HEK293 (cell line): ENCODE measurements around the gene UGT1A3.

ENCODE experiments used
- CTCF ChIA-PET: fragments of 350-600 bp; formaldehyde crosslinking; extraction: SDS; loops from one replicate; lab custom pipeline; 2021; ENCODE audit warnings: antibody characterized with exemption; lab: Yijun Ruan, JAX
- POLR2A ChIA-PET: fragments of 300-600 bp; formaldehyde crosslinking; extraction: SDS; loops from one replicate; lab custom pipeline; 2020; ENCODE audit warnings: antibody characterized with exemption, inconsistent platforms; lab: Yijun Ruan, JAX
- H3K27ac ChIP-seq: fragments of 200-500 bp; sonication (Bioruptor generic); 2 replicates; pipeline ENCODE4 v1.5.1; 2014; ENCODE audit warnings: low read depth, low read length, control low read depth, inconsistent platforms; ENCODE audit errors: extremely low read depth
- H3K36me3 ChIP-seq, 2 experiments: fragments of 200-500 bp in 1 of 2; sonication (Bioruptor generic) in 1 of 2; 1 replicate in 1 of 2; 2 replicates in 1 of 2; pipeline ENCODE4 v1.5.1; 2014 to 2017; ENCODE audit warnings: inconsistent platforms in 2 of 2, low read length in 2 of 2; ENCODE audit not compliant: control insufficient read depth in 2 of 2, insufficient read depth in 1 of 2
- H3K4me1 ChIP-seq: fragments of 200-500 bp; sonication (Bioruptor generic); 2 replicates; pipeline ENCODE4 v1.5.1; 2014; ENCODE audit warnings: mild to moderate bottlenecking, low read length, inconsistent platforms; ENCODE audit not compliant: control insufficient read depth, insufficient read depth
- H3K4me3 ChIP-seq: 2 replicates; pipeline ENCODE4 v1.5.1; 2011; ENCODE audit warnings: low read depth, mild to moderate bottlenecking, control low read depth, low read length, moderate library complexity
- H3K9me3 ChIP-seq: fragments of 200-500 bp; sonication (Bioruptor generic); 2 replicates; pipeline ENCODE4 v1.5.1; 2014; ENCODE audit warnings: low read depth, low read length, inconsistent platforms; ENCODE audit not compliant: control insufficient read depth, insufficient read depth
- EGR2 ChIP-seq: fragments of 450-650 bp; formaldehyde crosslinking; IDR thresholded peaks from 2 replicates; pipeline ENCODE4 v1.5.1; 2016; ENCODE audit warnings: low read depth, missing biosample characterization, missing genetic modification characterization
- GLIS2 ChIP-seq: fragments of 450-650 bp; formaldehyde crosslinking; IDR thresholded peaks from 2 replicates; pipeline ENCODE4 v1.5.1; 2016; ENCODE audit warnings: missing biosample characterization, missing genetic modification characterization
- SETDB1 ChIP-seq: IDR thresholded peaks from one replicate; pipeline ENCODE4 v1.6.1; 2017; ENCODE audit warnings: mild to moderate bottlenecking, low read length, moderate library complexity, mixed read lengths; ENCODE audit not compliant: insufficient read length
- SP2 ChIP-seq: fragments of 450-650 bp; formaldehyde crosslinking; IDR thresholded peaks from 2 replicates; pipeline ENCODE4 v1.5.1; 2016; ENCODE audit warnings: missing biosample characterization, missing genetic modification characterization
- ZFHX2 ChIP-seq: fragments of 450-650 bp; formaldehyde crosslinking; conservative IDR thresholded peaks from 2 replicates; pipeline ENCODE4 v1.5.1; 2016; ENCODE audit warnings: missing biosample characterization, missing genetic modification characterization
- ZNF184 ChIP-seq: fragments of 450-650 bp; IDR thresholded peaks from 2 replicates; pipeline ENCODE4 v1.5.1; 2018; ENCODE audit warnings: missing biosample characterization, mild to moderate bottlenecking, missing genetic modification characterization
- ZNF2 ChIP-seq: fragments of 450-650 bp; formaldehyde crosslinking; IDR thresholded peaks from 2 replicates; pipeline ENCODE4 v1.5.1; 2016; ENCODE audit warnings: missing biosample characterization, missing genetic modification characterization
- ZNF37A ChIP-seq: fragments of 450-650 bp; IDR thresholded peaks from 2 replicates; pipeline ENCODE4 v1.5.1; 2018; ENCODE audit warnings: missing biosample characterization, missing genetic modification characterization
- ZNF514 ChIP-seq: fragments of 450-650 bp; formaldehyde crosslinking; IDR thresholded peaks from 2 replicates; pipeline ENCODE4 v1.5.1; 2016; ENCODE audit warnings: missing biosample characterization, missing genetic modification characterization
- ZNF521 ChIP-seq: fragments of 450-650 bp; formaldehyde crosslinking; IDR thresholded peaks from 2 replicates; pipeline ENCODE4 v1.5.1; 2017; ENCODE audit warnings: missing biosample characterization, mild to moderate bottlenecking, missing genetic modification characterization
- ZNF548 ChIP-seq: fragments of 450-650 bp; formaldehyde crosslinking; IDR thresholded peaks from 2 replicates; pipeline ENCODE4 v1.5.1; 2016; ENCODE audit warnings: missing biosample characterization, missing genetic modification characterization
- ZNF600 ChIP-seq: fragments of 450-650 bp; formaldehyde crosslinking; IDR thresholded peaks from 2 replicates; pipeline ENCODE4 v1.5.1; 2016; ENCODE audit warnings: missing biosample characterization, missing genetic modification characterization
- ZNF664 ChIP-seq: fragments of 450-650 bp; formaldehyde crosslinking; IDR thresholded peaks from 2 replicates; pipeline ENCODE4 v1.5.1; 2016; ENCODE audit warnings: missing biosample characterization, missing genetic modification characterization
- TF ChIP-seq, protein P1 (sequence below): IDR thresholded peaks from 2 replicates; pipeline ENCODE4 v1.6.1; 2011; ENCODE audit warnings: mild to moderate bottlenecking, low read depth, low read length, borderline replicate concordance
- TF ChIP-seq, protein P2 (sequence below): sonication (generic); formaldehyde crosslinking; IDR thresholded peaks from 2 replicates; pipeline ENCODE4 v1.8.1; 2022; ENCODE audit warnings: mild to moderate bottlenecking, moderate library complexity, missing genetic modification reagents
- TF ChIP-seq, protein P3 (sequence below): fragments of 450-650 bp; formaldehyde crosslinking; IDR thresholded peaks from 2 replicates; pipeline ENCODE4 v1.5.1; 2016; ENCODE audit warnings: missing biosample characterization, missing genetic modification characterization, low read depth

Gene UGT1A3

GRCh38 chr2:233815861-233816260 is 87.0 kb downstream of the UGT1A3 start (continued):
- no peak for TF ChIP-seq ZNF664 (tag by site-specific recombination)
- TF ChIP-seq ZNF37A (tag by site-specific recombination) = no peak
- TF ChIP-seq, protein P1, sequence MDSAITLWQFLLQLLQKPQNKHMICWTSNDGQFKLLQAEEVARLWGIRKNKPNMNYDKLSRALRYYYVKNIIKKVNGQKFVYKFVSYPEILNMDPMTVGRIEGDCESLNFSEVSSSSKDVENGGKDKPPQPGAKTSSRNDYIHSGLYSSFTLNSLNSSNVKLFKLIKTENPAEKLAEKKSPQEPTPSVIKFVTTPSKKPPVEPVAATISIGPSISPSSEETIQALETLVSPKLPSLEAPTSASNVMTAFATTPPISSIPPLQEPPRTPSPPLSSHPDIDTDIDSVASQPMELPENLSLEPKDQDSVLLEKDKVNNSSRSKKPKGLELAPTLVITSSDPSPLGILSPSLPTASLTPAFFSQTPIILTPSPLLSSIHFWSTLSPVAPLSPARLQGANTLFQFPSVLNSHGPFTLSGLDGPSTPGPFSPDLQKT = no peak

DNA sequence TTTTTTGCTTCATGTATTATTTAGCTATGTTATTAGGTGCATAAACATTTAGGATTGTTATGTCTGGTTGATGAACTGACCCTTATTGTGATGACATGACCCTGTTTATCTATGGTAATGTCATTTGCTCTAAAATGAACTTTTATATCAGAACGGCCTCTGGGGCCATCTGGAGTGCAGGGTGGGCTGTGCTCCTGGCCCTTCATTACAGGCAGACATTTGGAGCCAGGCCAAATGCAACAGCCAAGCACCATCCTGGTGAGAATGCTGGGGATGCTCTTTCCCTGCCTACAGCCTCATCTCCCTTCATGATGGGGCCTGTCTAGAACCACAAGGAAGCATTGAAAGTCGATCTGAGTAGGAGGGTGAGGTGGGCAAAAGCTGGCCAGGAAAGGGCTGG is 87.5 kb downstream of the UGT1A3 start:
- CTCF ChIA-PET = no interaction called here
- POLR2A ChIA-PET = no interaction called here

DNA sequence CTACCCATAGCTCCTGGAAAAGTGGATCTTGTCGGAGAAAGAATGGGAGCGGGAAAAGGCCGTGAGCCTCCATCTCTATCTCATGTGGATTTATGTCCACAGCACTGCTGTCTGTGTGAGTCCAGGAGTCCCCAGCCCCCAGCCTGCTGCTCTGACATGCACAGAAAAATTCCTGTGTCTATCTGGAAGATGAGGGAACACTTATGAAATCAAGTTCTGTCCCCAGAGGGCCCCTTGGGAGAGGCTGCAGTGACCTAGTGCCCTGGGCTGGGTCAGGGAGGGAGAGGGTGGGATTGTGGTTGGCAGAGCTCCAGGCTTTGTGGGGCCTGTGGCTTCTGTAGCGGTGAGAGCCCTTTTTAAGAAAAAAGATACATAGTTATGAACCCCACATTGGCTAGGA is 87.9 kb downstream of the UGT1A3 start:
- ChIA-PET CTCF (no interaction called here), POLR2A (no interaction called here)
- Histone ChIP-seq H3K36me3 (no peaks in the 10 kb centered on the region), H3K27ac (no peak overlapping the region), H3K9me3 (no peaks in the 10 kb centered on the region), H3K4me3 (no peak overlapping the region), H3K4me1 (peaks cover 5% of the 10 kb centered on the region; the same call in 1 of the 2 replicates)
- no peak for TF ChIP-seq SP2 (tag by site-specific recombination)
- no peak for TF ChIP-seq GLIS2 (tag by site-specific recombination)
- no peak for TF ChIP-seq ZNF600 (tag by site-specific recombination)
- no peak for TF ChIP-seq ZNF548
- TF ChIP-seq, all 188 proteins: peak for 0

More for the DNA sequence above, 87.5 kb downstream of the UGT1A3 start:
- 0 out of 2 replicates have a peak, but pooled peaks have one; percentile 7 for TF ChIP-seq EGR2 (tag by site-specific recombination)
- TF ChIP-seq SETDB1 = peak; percentile 17
- peak; percentile 42; the same call in 1 of the 2 replicates for TF ChIP-seq ZFHX2 (tag by site-specific recombination)
- TF ChIP-seq ZNF184 (tag by site-specific recombination) = no peak
- H3K36me3 ChIP-seq = no peaks in the 10 kb centered on the region
- no peak overlapping the region for H3K4me3 ChIP-seq
- H3K4me1 ChIP-seq = peaks cover 5% of the 10 kb centered on the region; the same call in 1 of the 2 replicates
- H3K27ac ChIP-seq = no peak overlapping the region
- H3K9me3 ChIP-seq = no peaks in the 10 kb centered on the region

DNA sequence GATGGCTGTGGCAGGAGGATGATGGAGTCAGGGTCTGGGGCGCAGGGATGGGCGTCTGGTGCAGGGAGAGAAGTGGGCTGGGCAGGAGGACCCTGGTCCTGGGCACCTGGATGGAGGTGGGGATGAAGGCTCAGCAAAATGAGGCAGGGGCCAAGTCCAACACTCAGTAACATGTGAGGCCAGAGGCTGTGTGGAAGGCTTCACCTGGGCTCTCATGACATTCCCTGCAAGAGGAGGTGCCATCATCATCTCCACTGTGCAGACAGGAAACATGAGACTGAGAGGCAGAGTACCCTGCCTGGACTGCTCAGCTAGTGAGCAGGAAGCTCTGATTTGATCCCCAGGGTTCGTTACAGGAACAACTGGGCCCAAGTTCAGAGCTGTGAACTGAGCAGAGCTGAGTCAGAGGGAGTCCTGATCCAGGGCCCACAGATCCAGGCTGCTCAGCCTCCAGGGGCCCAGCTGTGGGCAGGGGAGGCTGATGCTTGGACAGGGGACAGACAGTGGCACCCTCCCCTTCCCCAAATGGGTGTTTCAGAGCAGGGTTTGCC is 88.6 kb downstream of the UGT1A3 start:
- Histone ChIP-seq H3K4me1 (peaks cover 5% of the 10 kb centered on the region; the same call in 1 of the 2 replicates), H3K36me3 (no peaks in the 10 kb centered on the region), H3K4me3 (no peak overlapping the region), H3K9me3 (no peaks in the 10 kb centered on the region), H3K27ac (no peak overlapping the region)
- POLR2A ChIA-PET = no interaction called here
- CTCF ChIA-PET = interaction anchor here (1.1 kb wide), 1 partner anchor 764 kb away, joined by 3 read pairs; no protein-coding TSS in a partner anchor
- TF ChIP-seq, protein P2, sequence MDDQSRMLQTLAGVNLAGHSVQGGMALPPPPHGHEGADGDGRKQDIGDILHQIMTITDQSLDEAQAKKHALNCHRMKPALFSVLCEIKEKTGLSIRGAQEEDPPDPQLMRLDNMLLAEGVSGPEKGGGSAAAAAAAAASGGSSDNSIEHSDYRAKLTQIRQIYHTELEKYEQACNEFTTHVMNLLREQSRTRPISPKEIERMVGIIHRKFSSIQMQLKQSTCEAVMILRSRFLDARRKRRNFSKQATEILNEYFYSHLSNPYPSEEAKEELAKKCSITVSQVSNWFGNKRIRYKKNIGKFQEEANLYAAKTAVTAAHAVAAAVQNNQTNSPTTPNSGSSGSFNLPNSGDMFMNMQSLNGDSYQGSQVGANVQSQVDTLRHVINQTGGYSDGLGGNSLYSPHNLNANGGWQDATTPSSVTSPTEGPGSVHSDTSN (CRISPR knock-in tag) = no peak
- no peak for TF ChIP-seq ZNF521
- no peak for TF ChIP-seq ZNF184 (tag by site-specific recombination)
- no peak for TF ChIP-seq ZNF514
- TF ChIP-seq, protein P3, sequence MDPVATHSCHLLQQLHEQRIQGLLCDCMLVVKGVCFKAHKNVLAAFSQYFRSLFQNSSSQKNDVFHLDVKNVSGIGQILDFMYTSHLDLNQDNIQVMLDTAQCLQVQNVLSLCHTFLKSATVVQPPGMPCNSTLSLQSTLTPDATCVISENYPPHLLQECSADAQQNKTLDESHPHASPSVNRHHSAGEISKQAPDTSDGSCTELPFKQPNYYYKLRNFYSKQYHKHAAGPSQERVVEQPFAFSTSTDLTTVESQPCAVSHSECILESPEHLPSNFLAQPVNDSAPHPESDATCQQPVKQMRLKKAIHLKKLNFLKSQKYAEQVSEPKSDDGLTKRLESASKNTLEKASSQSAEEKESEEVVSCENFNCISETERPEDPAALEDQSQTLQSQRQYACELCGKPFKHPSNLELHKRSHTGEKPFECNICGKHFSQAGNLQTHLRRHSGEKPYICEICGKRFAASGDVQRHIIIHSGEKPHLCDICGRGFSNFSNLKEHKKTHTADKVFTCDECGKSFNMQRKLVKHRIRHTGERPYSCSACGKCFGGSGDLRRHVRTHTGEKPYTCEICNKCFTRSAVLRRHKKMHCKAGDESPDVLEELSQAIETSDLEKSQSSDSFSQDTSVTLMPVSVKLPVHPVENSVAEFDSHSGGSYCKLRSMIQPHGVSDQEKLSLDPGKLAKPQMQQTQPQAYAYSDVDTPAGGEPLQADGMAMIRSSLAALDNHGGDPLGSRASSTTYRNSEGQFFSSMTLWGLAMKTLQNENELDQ (tag by site-specific recombination) = no peak
- no peak for TF ChIP-seq ZNF2 (tag by site-specific recombination)
